ENCODE measurements around the gene NFYC. TPM values are rescaled to one million over a fixed set of nuclear protein-coding genes. Genes with fewer than 3 reads are reported as not detected.

NFYC gene
- total and polyA plus RNA-seq, 9 donors: 35.7 to 66.4 (median 57.8) TPM

- peaks cover 44% of the 10 kb centered on the region for H3K4me1 ChIP-seq (ENCODE audit: control insufficient read depth, insufficient read depth, low read length)
- no peak overlapping the region for H3K4me3 ChIP-seq (ENCODE audit: low read length)
- no peaks in the 10 kb centered on the region for H3K36me3 ChIP-seq (ENCODE audit: control insufficient read depth, insufficient read depth, low read length)
- no peaks in the 10 kb centered on the region for H3K9me3 ChIP-seq (replicated peaks; ENCODE audit: control insufficient read depth, low read depth, low read length)
- WGBS (ENCODE audit: insufficient coverage): 93% methylated on average over 4 of the region's 9 CpGs
- peaks cover 15% of the 10 kb centered on the region for H3K27me3 ChIP-seq (ENCODE audit: control insufficient read depth, insufficient read depth, low read length)
- no peak overlapping the region for H3K27ac ChIP-seq (ENCODE audit: low read length)
- no peak for DNase-seq
Measured at GRCh38 chr1:40786995-40787705, 95.6 kb downstream of the NFYC start.

DNA sequence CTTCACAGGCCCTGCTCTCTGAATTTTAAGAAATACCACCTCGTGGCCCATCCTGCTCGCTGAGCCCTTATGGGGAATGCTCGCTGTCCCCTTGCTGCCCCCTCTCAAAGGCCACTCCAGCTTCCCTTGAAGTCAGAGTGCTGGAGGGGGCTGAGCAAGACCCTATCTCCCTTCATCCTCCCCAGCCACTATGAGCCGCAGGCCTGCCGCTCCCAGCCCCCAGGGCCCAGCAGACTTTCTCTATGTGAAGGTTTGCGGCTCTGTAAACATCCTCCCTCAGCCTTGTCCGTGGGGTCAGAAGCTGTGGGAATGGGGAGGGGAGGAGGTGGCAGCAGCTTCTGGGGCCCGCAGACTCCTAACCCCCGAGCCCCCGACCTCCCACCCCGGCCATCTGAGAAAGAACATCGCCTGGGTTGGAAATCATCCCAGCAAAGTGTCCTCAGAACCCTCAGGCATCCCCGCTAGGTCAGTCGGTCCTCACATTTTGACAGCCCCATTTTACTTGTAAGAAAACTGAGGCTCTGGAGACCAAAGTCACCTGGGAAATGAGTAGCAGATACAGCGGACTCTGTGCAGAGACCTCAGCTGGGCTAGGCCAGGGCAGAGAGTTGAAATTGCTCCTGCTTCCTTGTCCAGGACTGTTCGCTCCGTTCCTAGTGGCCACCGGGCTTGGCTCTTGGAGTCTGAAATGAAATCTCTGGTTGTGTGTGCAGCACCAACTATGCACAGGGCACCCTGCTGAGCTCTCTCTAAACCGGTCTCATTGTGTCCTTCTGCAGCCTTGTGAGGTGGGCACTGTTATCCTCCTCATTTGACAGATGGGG, 96.4 kb downstream of the NFYC start:
- Histone ChIP-seq H3K27me3 (ENCODE audit: control insufficient read depth, insufficient read depth, low read length) (peaks cover 9% of the 10 kb centered on the region), H3K4me1 (ENCODE audit: control insufficient read depth, insufficient read depth, low read length) (peaks cover 39% of the 10 kb centered on the region), H3K27ac (ENCODE audit: low read length) (no peak overlapping the region), H3K4me3 (ENCODE audit: low read length) (no peak overlapping the region), H3K9me3 (replicated peaks; ENCODE audit: control insufficient read depth, low read depth, low read length) (no peaks in the 10 kb centered on the region), H3K36me3 (ENCODE audit: control insufficient read depth, insufficient read depth, low read length) (no peaks in the 10 kb centered on the region)
- no peak for DNase-seq
- WGBS (ENCODE audit: insufficient coverage): 63% methylated on average over 13 of the region's 19 CpGs

GRCh38 chr1:40788561-40789341, 97.2 kb downstream of the NFYC start:
- DNase-seq: no peak
- H3K9me3 ChIP-seq (replicated peaks; ENCODE audit: control insufficient read depth, low read depth, low read length): no peaks in the 10 kb centered on the region
- no peak overlapping the region for H3K27ac ChIP-seq (ENCODE audit: low read length)
- H3K4me3 ChIP-seq (ENCODE audit: low read length): no peak overlapping the region
- WGBS (ENCODE audit: insufficient coverage): 87% methylated on average over 10 of the region's 17 CpGs
- no peaks in the 10 kb centered on the region for H3K36me3 ChIP-seq (ENCODE audit: control insufficient read depth, insufficient read depth, low read length)
- peaks cover 5% of the 10 kb centered on the region for H3K27me3 ChIP-seq (ENCODE audit: control insufficient read depth, insufficient read depth, low read length)
- H3K4me1 ChIP-seq (ENCODE audit: control insufficient read depth, insufficient read depth, low read length): peaks cover 34% of the 10 kb centered on the region

- no peaks in the 10 kb centered on the region for H3K36me3 ChIP-seq (ENCODE audit: control insufficient read depth, insufficient read depth, low read length)
- H3K4me3 ChIP-seq (ENCODE audit: low read length): no peak overlapping the region
- no peak overlapping the region for H3K27ac ChIP-seq (ENCODE audit: low read length)
- no peak for DNase-seq
- peaks cover 34% of the 10 kb centered on the region for H3K4me1 ChIP-seq (ENCODE audit: control insufficient read depth, insufficient read depth, low read length)
- WGBS (ENCODE audit: insufficient coverage): 33% methylated on average over 1 of the region's 2 CpGs
- H3K9me3 ChIP-seq (replicated peaks; ENCODE audit: control insufficient read depth, low read depth, low read length): no peaks in the 10 kb centered on the region
- peaks cover 5% of the 10 kb centered on the region for H3K27me3 ChIP-seq (ENCODE audit: control insufficient read depth, insufficient read depth, low read length)
Measured at GRCh38 chr1:40789342-40789598, 97.8 kb downstream of the NFYC start.

- no peaks in the 10 kb centered on the region for H3K9me3 ChIP-seq (replicated peaks; ENCODE audit: control insufficient read depth, low read depth, low read length)
- peaks cover 2% of the 10 kb centered on the region for H3K27me3 ChIP-seq (ENCODE audit: control insufficient read depth, insufficient read depth, low read length)
- H3K27ac ChIP-seq (ENCODE audit: low read length): no peak overlapping the region
- no peaks in the 10 kb centered on the region for H3K36me3 ChIP-seq (ENCODE audit: control insufficient read depth, insufficient read depth, low read length)
- DNase-seq: no peak
- H3K4me3 ChIP-seq (ENCODE audit: low read length): no peak overlapping the region
- H3K4me1 ChIP-seq (ENCODE audit: control insufficient read depth, insufficient read depth, low read length): peaks cover 31% of the 10 kb centered on the region
- WGBS (ENCODE audit: insufficient coverage): 76% methylated on average over 5 of the region's 13 CpGs
Measured at GRCh38 chr1:40789661-40790430, 98.3 kb downstream of the NFYC start.

GRCh38 chr1:40792036-40792435, 100.5 kb downstream of the NFYC start:
- Histone ChIP-seq H3K4me3 (ENCODE audit: low read length) (no peak overlapping the region), H3K27me3 (ENCODE audit: control insufficient read depth, insufficient read depth, low read length) (no peaks in the 10 kb centered on the region), H3K9me3 (replicated peaks; ENCODE audit: control insufficient read depth, low read depth, low read length) (no peaks in the 10 kb centered on the region), H3K36me3 (ENCODE audit: control insufficient read depth, insufficient read depth, low read length) (no peaks in the 10 kb centered on the region), H3K4me1 (ENCODE audit: control insufficient read depth, insufficient read depth, low read length) (peaks cover 34% of the 10 kb centered on the region), H3K27ac (ENCODE audit: low read length) (no peak overlapping the region)
- DNase-seq: no peak
- 70% methylated on average over 5 of the region's 7 CpGs for WGBS (ENCODE audit: insufficient coverage)

- Histone ChIP-seq H3K4me1 (ENCODE audit: control insufficient read depth, insufficient read depth, low read length) (peaks cover 46% of the 10 kb centered on the region), H3K36me3 (ENCODE audit: control insufficient read depth, insufficient read depth, low read length) (no peaks in the 10 kb centered on the region), H3K4me3 (ENCODE audit: low read length) (no peak overlapping the region), H3K27me3 (ENCODE audit: control insufficient read depth, insufficient read depth, low read length) (no peaks in the 10 kb centered on the region), H3K9me3 (replicated peaks; ENCODE audit: control insufficient read depth, low read depth, low read length) (no peaks in the 10 kb centered on the region), H3K27ac (ENCODE audit: low read length) (no peak overlapping the region)
- 89% methylated on average over 3 of the region's 3 CpGs for WGBS (ENCODE audit: insufficient coverage)
- DNase-seq: no peak
Measured at GRCh38 chr1:40793617-40794016, 102.1 kb downstream of the NFYC start.

- Histone ChIP-seq H3K4me1 (ENCODE audit: control insufficient read depth, insufficient read depth, low read length) (peaks cover 51% of the 10 kb centered on the region), H3K9me3 (replicated peaks; ENCODE audit: control insufficient read depth, low read depth, low read length) (no peaks in the 10 kb centered on the region), H3K27me3 (ENCODE audit: control insufficient read depth, insufficient read depth, low read length) (no peaks in the 10 kb centered on the region), H3K4me3 (ENCODE audit: low read length) (no peak overlapping the region), H3K27ac (ENCODE audit: low read length) (no peak overlapping the region), H3K36me3 (ENCODE audit: control insufficient read depth, insufficient read depth, low read length) (no peaks in the 10 kb centered on the region)
- DNase-seq: no peak
- WGBS (ENCODE audit: insufficient coverage): 94% methylated on average over 2 of the region's 4 CpGs
Measured at GRCh38 chr1:40794048-40794447, 102.5 kb downstream of the NFYC start.

DNA sequence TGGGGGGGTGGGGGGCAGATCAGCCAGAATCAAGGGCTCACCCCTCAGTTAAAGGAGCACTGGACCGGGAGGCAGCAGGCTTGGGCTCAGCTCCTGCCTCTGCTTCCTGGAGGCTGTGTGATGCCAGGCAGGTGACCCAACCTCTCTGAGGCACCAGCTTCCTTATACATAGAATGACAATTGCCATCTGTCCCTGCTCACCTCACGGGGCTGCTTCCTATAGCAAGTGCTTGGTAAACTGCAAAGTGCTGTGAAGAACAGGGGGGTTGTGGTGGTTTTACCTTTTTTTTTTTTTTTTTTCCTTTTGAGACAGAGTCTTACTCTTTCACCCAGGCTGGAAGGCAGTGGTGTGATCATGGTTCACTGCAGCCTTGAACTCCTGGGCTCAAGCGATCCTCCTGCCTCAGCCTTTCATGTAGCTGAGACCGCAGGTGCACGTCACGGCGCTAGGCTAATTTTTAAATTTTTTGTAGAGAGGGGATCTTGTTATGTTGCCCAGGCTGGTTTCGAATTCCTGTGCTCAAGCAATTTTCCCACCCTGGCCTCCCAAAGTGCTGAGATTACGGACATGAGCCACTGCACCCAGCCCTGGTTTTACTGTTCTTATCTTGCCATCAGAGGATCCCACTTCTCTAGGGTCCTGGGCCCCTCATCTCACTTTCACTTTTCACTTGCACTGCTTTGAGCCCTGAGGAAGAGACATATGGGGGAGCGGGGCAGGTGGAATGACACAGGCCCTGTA, 103.6 kb downstream of the NFYC start:
- 83% methylated on average over 3 of the region's 10 CpGs for WGBS (ENCODE audit: insufficient coverage)
- H3K36me3 ChIP-seq (ENCODE audit: control insufficient read depth, insufficient read depth, low read length): no peaks in the 10 kb centered on the region

More for the DNA sequence above, 103.6 kb downstream of the NFYC start:
- Histone ChIP-seq H3K4me3 (ENCODE audit: low read length) (no peak overlapping the region), H3K27ac (ENCODE audit: low read length) (peak overlapping the region; percentile 42), H3K4me1 (ENCODE audit: control insufficient read depth, insufficient read depth, low read length) (peaks cover 62% of the 10 kb centered on the region), H3K9me3 (replicated peaks; ENCODE audit: control insufficient read depth, low read depth, low read length) (no peaks in the 10 kb centered on the region), H3K27me3 (ENCODE audit: control insufficient read depth, insufficient read depth, low read length) (no peaks in the 10 kb centered on the region)
- no peak for DNase-seq
